HCT116 (cell line): ENCODE results near the gene MLLT3. TPM values are rescaled to one million over a fixed set of nuclear protein-coding genes. Genes with fewer than 3 reads are reported as not detected.

Source experiments
- ATAC-seq: fragments of 200-7000 bp; cut with Tn5 transposase; 2 replicates; pipeline ENCODE4 v1.9.1; 2020; ENCODE audit warnings: mild to moderate bottlenecking, moderate library complexity
- BruUV-seq: library from RNA; stranded (reverse); fragments of 400-500 nt; replicated peaks from 2 replicates; lab custom pipeline; 2021; lab: Mats Ljungman, UMichigan
- CTCF ChIA-PET: fragments of 300-600 bp; sonication (Branson Sonifier 250); formaldehyde crosslinking; loops from one replicate; lab custom pipeline; 2021; ENCODE audit warnings: antibody characterized with exemption; lab: Charles Lee
- POLR2A ChIA-PET: fragments of 300-600, 350-600 bp; sonication (Branson Sonifier 250); formaldehyde crosslinking; loops from one replicate; lab custom pipeline; 2021; ENCODE audit warnings: antibody characterized with exemption; lab: Charles Lee
- RAD21 ChIA-PET, 2 experiments: fragments of 300-600 bp; sonication (Branson Sonifier 250); formaldehyde crosslinking; loops; one replicate each; lab custom pipeline; 2023; ENCODE audit warnings: low total read pairs in 2 of 2; ENCODE audit not compliant: uncharacterized antibody in 2 of 2, unreplicated experiment in 2 of 2, low non-redundant PET in 1 of 2; lab: Charles Lee
- DNase-seq: peaks from one replicate; pipeline ENCODE4 v3.0.0-alpha.2; 2010; ENCODE audit warnings: low read depth, low spot score
- H2AFZ ChIP-seq: fragments of 200-600 bp; shearing (Covaris generic), sonication (generic); 2 replicates; pipeline ENCODE4 v1.6.1; 2017; ENCODE audit warnings: low read depth, mixed run types, mixed read lengths, antibody characterized with exemption, low read length; ENCODE audit not compliant: poor library complexity, severe bottlenecking
- H3K27ac ChIP-seq: 2 replicates; pipeline ENCODE4 v1.5.1; 2012; ENCODE audit warnings: low read depth, low read length
- H3K27me3 ChIP-seq: fragments of 200-600 bp; sonication (generic); 2 replicates; pipeline ENCODE4 v1.6.1; 2016; ENCODE audit warnings: mixed run types, low read length, mixed read lengths; ENCODE audit not compliant: insufficient read depth
- H3K36me3 ChIP-seq, 2 experiments: fragments of 200-500 bp in 1 of 2; fragments of 200-600 bp in 1 of 2; sonication (Bioruptor generic) in 1 of 2; sonication (generic) in 1 of 2; 2 replicates each; pipeline versions ENCODE4 v1.5.1 to v1.6.1; 2014 to 2016; ENCODE audit warnings: low read length in 2 of 2, inconsistent platforms in 1 of 2, mixed read lengths in 1 of 2, mixed run types in 1 of 2; ENCODE audit not compliant: insufficient read depth in 2 of 2, control insufficient read depth in 1 of 2
- H3K4me1 ChIP-seq, 2 experiments: fragments of 200-600 bp in 1 of 2; sonication (generic) in 1 of 2; 2 replicates each; pipeline versions ENCODE4 v1.5.1 to v1.6.1; 2012 to 2017; ENCODE audit warnings: low read length in 2 of 2, inconsistent platforms in 1 of 2, mild to moderate bottlenecking in 1 of 2, mixed read lengths in 1 of 2, mixed run types in 1 of 2, moderate library complexity in 1 of 2; ENCODE audit not compliant: insufficient read depth in 2 of 2, control insufficient read depth in 1 of 2
- H3K4me2 ChIP-seq: fragments of 200-600 bp; sonication (generic); 2 replicates; pipeline ENCODE4 v1.6.1; 2017; ENCODE audit warnings: mixed run types, low read length, mixed read lengths
- H3K4me3 ChIP-seq, 2 experiments: fragments of 200-600 bp in 1 of 2; sonication (generic) in 1 of 2; replicated peaks in 1 of 2; 2 replicates each; pipeline ENCODE4 v1.5.1; 2011 to 2016; ENCODE audit warnings: low read length in 2 of 2, control low read depth in 1 of 2, low read depth in 1 of 2, mild to moderate bottlenecking in 1 of 2, mixed read lengths in 1 of 2, mixed run types in 1 of 2
- H3K79me2 ChIP-seq: fragments of 200-600 bp; sonication (generic); 2 replicates; pipeline ENCODE4 v1.6.1; 2017; ENCODE audit warnings: mild to moderate bottlenecking, mixed run types, low read length, moderate library complexity, mixed read lengths; ENCODE audit not compliant: insufficient read depth
- H3K9ac ChIP-seq: fragments of 200-600 bp; sonication (generic); 2 replicates; pipeline ENCODE4 v1.6.1; 2016; ENCODE audit warnings: low read length, mixed read lengths
- H3K9me2 ChIP-seq: fragments of 200-600 bp; sonication (generic), shearing (Covaris generic); 2 replicates; pipeline ENCODE4 v1.6.1; 2017; ENCODE audit warnings: mixed run types, mild to moderate bottlenecking, moderate library complexity; ENCODE audit not compliant: insufficient read depth
- H3K9me3 ChIP-seq, 2 experiments: fragments of 200-500 bp in 1 of 2; fragments of 200-600 bp in 1 of 2; sonication (Bioruptor generic) in 1 of 2; sonication (generic) in 1 of 2; 2 replicates each; pipeline ENCODE4 v1.6.1; 2014 to 2017; ENCODE audit warnings: low read length in 2 of 2, mixed read lengths in 2 of 2, inconsistent platforms in 1 of 2, low read depth in 1 of 2, mild to moderate bottlenecking in 1 of 2, mixed run types in 1 of 2, moderate library complexity in 1 of 2; ENCODE audit not compliant: control insufficient read depth in 1 of 2, insufficient read depth in 1 of 2
- H4K20me1 ChIP-seq: fragments of 200-600 bp; sonication (generic), shearing (Covaris generic); 2 replicates; pipeline ENCODE4 v1.6.1; 2017; ENCODE audit warnings: mixed run types, mild to moderate bottlenecking, moderate library complexity; ENCODE audit not compliant: insufficient read depth
- ELF1 ChIP-seq: IDR thresholded peaks from 2 replicates; pipeline ENCODE4 v1.6.1; 2012; ENCODE audit warnings: low read depth, borderline replicate concordance
- FOSL1 ChIP-seq: IDR thresholded peaks from 2 replicates; pipeline ENCODE4 v1.6.1; 2012; ENCODE audit warnings: low read depth
- JUND ChIP-seq: IDR thresholded peaks from 2 replicates; pipeline ENCODE4 v1.6.1; 2012
- RAD21 ChIP-seq: IDR thresholded peaks from 2 replicates; pipeline ENCODE4 v1.6.1; 2012; ENCODE audit warnings: low read depth, mild to moderate bottlenecking
- SRF ChIP-seq: IDR thresholded peaks from 2 replicates; pipeline ENCODE4 v1.6.1; 2012; ENCODE audit warnings: low read depth
- TCF7L2 ChIP-seq: IDR thresholded peaks from 2 replicates; pipeline ENCODE4 v1.7.0; 2011; ENCODE audit warnings: borderline replicate concordance, inconsistent platforms; ENCODE audit not compliant: insufficient read depth, insufficient read length; ENCODE audit errors: extremely low read depth
- ZFX ChIP-seq: fragments of 450-650 bp; IDR thresholded peaks from 2 replicates; pipeline ENCODE4 v1.6.1; 2017
- ZNF274 ChIP-seq: fragments of 200-500 bp; sonication (Bioruptor generic); IDR thresholded peaks from 2 replicates; pipeline ENCODE4 v1.6.1; 2014; ENCODE audit warnings: mild to moderate bottlenecking, low read depth, low read length, inconsistent platforms
- intact Hi-C: fragments of 100-400 bp; cut with micrococcal nuclease; formaldehyde crosslinking; loops from 2 replicates; pipeline ENCODE4 v1.10.0; 2022
- total RNA-seq: library from RNA; stranded (reverse); gene quantifications from one replicate; pipeline ENCODE4 v1.2.1, GENCODE V29; 2021; ENCODE audit not compliant: unreplicated experiment
- TF ChIP-seq, protein P1 (sequence below): IDR thresholded peaks from 2 replicates; pipeline ENCODE4 v1.6.1; 2012; ENCODE audit warnings: low read depth
- TF ChIP-seq, protein P2 (sequence below): IDR thresholded peaks from 2 replicates; pipeline ENCODE4 v1.6.1; 2012
- TF ChIP-seq, protein P3 (sequence below), 3 experiments: fragments of 200-600 bp in 1 of 3; sonication (generic) in 1 of 3; IDR thresholded peaks in 2 of 3; conservative IDR thresholded peaks in 1 of 3; 2 replicates each; pipeline ENCODE4 v1.5.1; 2012 to 2017; ENCODE audit warnings: low read depth in 2 of 3, low read length in 2 of 3, antibody characterized with exemption in 1 of 3, borderline replicate concordance in 1 of 3, control low read depth in 1 of 3, mild to moderate bottlenecking in 1 of 3, mixed read lengths in 1 of 3, mixed run types in 1 of 3, moderate library complexity in 1 of 3; ENCODE audit not compliant: insufficient read depth in 1 of 3
- TF ChIP-seq, protein P4 (sequence below): IDR thresholded peaks from 2 replicates; pipeline ENCODE4 v1.6.1; 2011; ENCODE audit warnings: mild to moderate bottlenecking, low read length, moderate library complexity; ENCODE audit not compliant: insufficient replicate concordance; ENCODE audit errors: extremely low read depth

The MLLT3 gene
- total RNA-seq, 1 experiment from 2014 or later, result 4.3 TPM

DNA sequence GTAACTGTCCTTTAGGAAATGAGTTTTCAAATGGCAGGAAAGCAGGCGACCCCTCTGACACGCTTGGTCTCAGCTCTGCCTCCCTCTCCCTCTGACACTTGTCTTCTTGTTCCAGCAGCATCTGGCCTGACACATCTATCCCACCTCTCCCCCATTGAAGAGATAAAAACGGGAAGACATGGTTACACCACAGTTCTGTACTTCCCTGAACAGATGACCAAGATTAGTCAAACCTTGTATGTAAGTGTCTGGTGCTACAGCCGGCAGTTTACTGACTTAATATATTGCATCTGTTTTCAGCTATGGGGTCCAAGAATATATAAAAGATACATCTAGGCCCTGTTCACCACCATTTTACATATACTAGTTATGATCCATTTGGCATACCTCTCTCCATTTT is 29.6 kb upstream of the MLLT3 start:
- H3K9me3 ChIP-seq, result no peaks in the 10 kb centered on the region
- H3K9ac ChIP-seq, result no peak overlapping the region
- no peaks in the 10 kb centered on the region for H3K79me2 ChIP-seq
- no peaks in the 10 kb centered on the region for H4K20me1 ChIP-seq
- CTCF ChIA-PET, result no interaction called here
- RAD21 ChIA-PET, result no interaction called here
- no peak overlapping the region for H3K4me3 ChIP-seq
- BruUV-seq, result no TSS peak
- H2AFZ ChIP-seq, result no peak overlapping the region
- DNase-seq, result no peak
- no peaks in the 10 kb centered on the region for H3K9me2 ChIP-seq
- TF ChIP-seq JUND, result no peak
- no peak for TF ChIP-seq RAD21
- TF ChIP-seq ZNF274, result no peak
- no peaks in the 10 kb centered on the region for H3K27me3 ChIP-seq
- no peaks in the 10 kb centered on the region for H3K4me1 ChIP-seq
- H3K4me2 ChIP-seq, result no peak overlapping the region
- intact Hi-C loops, result no loop called here
- H3K36me3 ChIP-seq, result no peaks in the 10 kb centered on the region
- H3K27ac ChIP-seq, result no peak overlapping the region
- POLR2A ChIA-PET, result no interaction called here
- no peak for ATAC-seq

DNA sequence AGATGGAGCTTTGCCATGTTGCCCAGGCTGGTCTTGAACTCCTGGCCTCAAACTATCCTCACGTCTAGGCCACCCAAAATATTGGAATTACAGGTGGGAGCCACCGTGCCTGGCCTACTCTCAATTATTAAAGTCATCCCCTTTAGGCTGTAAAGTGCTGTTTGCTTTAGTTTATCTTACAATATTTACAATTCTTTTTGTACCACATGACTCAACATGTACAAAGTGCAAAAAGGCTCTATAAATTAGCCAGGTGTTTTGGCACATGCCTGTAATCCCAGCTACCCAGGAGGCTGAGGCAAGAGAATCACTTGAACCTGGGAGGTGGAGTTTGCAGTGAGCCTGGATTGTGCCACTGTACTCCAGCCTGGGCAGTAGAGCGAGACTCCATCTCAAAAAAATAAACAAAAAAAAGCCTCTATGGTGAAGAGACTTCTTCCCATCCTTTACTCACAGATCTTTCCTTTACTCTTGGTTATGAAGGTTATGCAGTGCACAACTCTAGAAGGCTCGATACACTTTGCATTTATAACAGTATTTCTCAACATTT is 28.5 kb upstream of the MLLT3 start:
- RAD21 ChIA-PET, result no interaction called here
- no peak for ATAC-seq
- TF ChIP-seq FOSL1 (no peak), ZFX (no peak), ELF1 (no peak), SRF (no peak), TCF7L2 (no peak)
- TF ChIP-seq, protein P1, sequence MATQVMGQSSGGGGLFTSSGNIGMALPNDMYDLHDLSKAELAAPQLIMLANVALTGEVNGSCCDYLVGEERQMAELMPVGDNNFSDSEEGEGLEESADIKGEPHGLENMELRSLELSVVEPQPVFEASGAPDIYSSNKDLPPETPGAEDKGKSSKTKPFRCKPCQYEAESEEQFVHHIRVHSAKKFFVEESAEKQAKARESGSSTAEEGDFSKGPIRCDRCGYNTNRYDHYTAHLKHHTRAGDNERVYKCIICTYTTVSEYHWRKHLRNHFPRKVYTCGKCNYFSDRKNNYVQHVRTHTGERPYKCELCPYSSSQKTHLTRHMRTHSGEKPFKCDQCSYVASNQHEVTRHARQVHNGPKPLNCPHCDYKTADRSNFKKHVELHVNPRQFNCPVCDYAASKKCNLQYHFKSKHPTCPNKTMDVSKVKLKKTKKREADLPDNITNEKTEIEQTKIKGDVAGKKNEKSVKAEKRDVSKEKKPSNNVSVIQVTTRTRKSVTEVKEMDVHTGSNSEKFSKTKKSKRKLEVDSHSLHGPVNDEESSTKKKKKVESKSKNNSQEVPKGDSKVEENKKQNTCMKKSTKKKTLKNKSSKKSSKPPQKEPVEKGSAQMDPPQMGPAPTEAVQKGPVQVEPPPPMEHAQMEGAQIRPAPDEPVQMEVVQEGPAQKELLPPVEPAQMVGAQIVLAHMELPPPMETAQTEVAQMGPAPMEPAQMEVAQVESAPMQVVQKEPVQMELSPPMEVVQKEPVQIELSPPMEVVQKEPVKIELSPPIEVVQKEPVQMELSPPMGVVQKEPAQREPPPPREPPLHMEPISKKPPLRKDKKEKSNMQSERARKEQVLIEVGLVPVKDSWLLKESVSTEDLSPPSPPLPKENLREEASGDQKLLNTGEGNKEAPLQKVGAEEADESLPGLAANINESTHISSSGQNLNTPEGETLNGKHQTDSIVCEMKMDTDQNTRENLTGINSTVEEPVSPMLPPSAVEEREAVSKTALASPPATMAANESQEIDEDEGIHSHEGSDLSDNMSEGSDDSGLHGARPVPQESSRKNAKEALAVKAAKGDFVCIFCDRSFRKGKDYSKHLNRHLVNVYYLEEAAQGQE, result no peak
- TF ChIP-seq, protein P2, sequence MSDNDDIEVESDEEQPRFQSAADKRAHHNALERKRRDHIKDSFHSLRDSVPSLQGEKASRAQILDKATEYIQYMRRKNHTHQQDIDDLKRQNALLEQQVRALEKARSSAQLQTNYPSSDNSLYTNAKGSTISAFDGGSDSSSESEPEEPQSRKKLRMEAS, result no peak
- TF ChIP-seq, protein P3, sequence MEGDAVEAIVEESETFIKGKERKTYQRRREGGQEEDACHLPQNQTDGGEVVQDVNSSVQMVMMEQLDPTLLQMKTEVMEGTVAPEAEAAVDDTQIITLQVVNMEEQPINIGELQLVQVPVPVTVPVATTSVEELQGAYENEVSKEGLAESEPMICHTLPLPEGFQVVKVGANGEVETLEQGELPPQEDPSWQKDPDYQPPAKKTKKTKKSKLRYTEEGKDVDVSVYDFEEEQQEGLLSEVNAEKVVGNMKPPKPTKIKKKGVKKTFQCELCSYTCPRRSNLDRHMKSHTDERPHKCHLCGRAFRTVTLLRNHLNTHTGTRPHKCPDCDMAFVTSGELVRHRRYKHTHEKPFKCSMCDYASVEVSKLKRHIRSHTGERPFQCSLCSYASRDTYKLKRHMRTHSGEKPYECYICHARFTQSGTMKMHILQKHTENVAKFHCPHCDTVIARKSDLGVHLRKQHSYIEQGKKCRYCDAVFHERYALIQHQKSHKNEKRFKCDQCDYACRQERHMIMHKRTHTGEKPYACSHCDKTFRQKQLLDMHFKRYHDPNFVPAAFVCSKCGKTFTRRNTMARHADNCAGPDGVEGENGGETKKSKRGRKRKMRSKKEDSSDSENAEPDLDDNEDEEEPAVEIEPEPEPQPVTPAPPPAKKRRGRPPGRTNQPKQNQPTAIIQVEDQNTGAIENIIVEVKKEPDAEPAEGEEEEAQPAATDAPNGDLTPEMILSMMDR (IDR thresholded peaks at IDR 0.05 in 2 of 3, conservative IDR thresholded peaks at IDR 0.05 in 1 of 3; ENCODE audit: borderline replicate concordance in 1 of 3, insufficient read depth in 1 of 3, low read depth in 2 of 3, low read length in 2 of 3), result no peak
- TF ChIP-seq, protein P4, sequence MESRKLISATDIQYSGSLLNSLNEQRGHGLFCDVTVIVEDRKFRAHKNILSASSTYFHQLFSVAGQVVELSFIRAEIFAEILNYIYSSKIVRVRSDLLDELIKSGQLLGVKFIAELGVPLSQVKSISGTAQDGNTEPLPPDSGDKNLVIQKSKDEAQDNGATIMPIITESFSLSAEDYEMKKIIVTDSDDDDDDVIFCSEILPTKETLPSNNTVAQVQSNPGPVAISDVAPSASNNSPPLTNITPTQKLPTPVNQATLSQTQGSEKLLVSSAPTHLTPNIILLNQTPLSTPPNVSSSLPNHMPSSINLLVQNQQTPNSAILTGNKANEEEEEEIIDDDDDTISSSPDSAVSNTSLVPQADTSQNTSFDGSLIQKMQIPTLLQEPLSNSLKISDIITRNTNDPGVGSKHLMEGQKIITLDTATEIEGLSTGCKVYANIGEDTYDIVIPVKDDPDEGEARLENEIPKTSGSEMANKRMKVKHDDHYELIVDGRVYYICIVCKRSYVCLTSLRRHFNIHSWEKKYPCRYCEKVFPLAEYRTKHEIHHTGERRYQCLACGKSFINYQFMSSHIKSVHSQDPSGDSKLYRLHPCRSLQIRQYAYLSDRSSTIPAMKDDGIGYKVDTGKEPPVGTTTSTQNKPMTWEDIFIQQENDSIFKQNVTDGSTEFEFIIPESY, result no peak

More for the DNA sequence above, 28.5 kb upstream of the MLLT3 start:
- Histone ChIP-seq H3K9ac (no peak overlapping the region), H3K4me3 (no peak overlapping the region), H3K27ac (no peak overlapping the region), H3K9me2 (no peaks in the 10 kb centered on the region), H4K20me1 (no peaks in the 10 kb centered on the region), H3K9me3 (no peaks in the 10 kb centered on the region), H3K36me3 (no peaks in the 10 kb centered on the region), H3K27me3 (no peaks in the 10 kb centered on the region), H2AFZ (no peak overlapping the region), H3K4me1 (no peaks in the 10 kb centered on the region), H3K4me2 (no peak overlapping the region), H3K79me2 (no peaks in the 10 kb centered on the region)
- ChIA-PET CTCF (no interaction called here), POLR2A (no interaction called here)
- DNase-seq, result no peak
- intact Hi-C loops, result no loop called here
- no TSS peak for BruUV-seq
